Measurements from ENCODE around the gene ARHGAP44. TPM values are rescaled to one million over a fixed set of nuclear protein-coding genes. Genes with fewer than 3 reads are reported as not detected.

ARHGAP44 gene
- total RNA-seq, 1 experiment from 2014 or later: 0.40 TPM

- Histone ChIP-seq H3K9ac (ENCODE audit: low read length) (no peak overlapping the region), H3K27me3 (ENCODE audit: low read length) (peaks cover 16% of the 10 kb centered on the region), H3K4me2 (ENCODE audit: low read length) (no peak overlapping the region), H3K27ac (ENCODE audit: low read length) (no peak overlapping the region), H4K20me1 (ENCODE audit: low read length) (no peaks in the 10 kb centered on the region), H3K4me3 (ENCODE audit: low read length) (no peak overlapping the region), H3K9me3 (ENCODE audit: low read length) (no peaks in the 10 kb centered on the region), H3K36me3 (ENCODE audit: low read depth, low read length) (no peaks in the 10 kb centered on the region), H3K79me2 (ENCODE audit: low read length) (no peaks in the 10 kb centered on the region), H3K9me2 (replicated peaks; ENCODE audit: low read length) (no peaks in the 10 kb centered on the region; the same call in 1 of the 2 replicates), H3F3A (ENCODE audit: low read length, unreplicated experiment) (no peaks in the 10 kb centered on the region), H2AFZ (ENCODE audit: low read length) (no peak overlapping the region), H3K4me1 (ENCODE audit: insufficient read depth, low read length) (no peaks in the 10 kb centered on the region)
- ChIA-PET POLR2A (ENCODE audit: unreplicated experiment) (no interaction called here), CTCF (no interaction called here)
- intact Hi-C loops (cut with micrococcal nuclease): no loop called here
- BruUV-seq (replicated peaks): no TSS peak
- ATAC-seq (no peak), DNase-seq (no peak)
- TF ChIP-seq EZH2phosphoT487 (IDR thresholded peaks at IDR 0.05; ENCODE audit: borderline replicate concordance, low read length) (no peak), EZH2 (IDR thresholded peaks at IDR 0.05; ENCODE audit: low read length, unreplicated experiment) (no peak)
- TF ChIP-seq, protein P1, sequence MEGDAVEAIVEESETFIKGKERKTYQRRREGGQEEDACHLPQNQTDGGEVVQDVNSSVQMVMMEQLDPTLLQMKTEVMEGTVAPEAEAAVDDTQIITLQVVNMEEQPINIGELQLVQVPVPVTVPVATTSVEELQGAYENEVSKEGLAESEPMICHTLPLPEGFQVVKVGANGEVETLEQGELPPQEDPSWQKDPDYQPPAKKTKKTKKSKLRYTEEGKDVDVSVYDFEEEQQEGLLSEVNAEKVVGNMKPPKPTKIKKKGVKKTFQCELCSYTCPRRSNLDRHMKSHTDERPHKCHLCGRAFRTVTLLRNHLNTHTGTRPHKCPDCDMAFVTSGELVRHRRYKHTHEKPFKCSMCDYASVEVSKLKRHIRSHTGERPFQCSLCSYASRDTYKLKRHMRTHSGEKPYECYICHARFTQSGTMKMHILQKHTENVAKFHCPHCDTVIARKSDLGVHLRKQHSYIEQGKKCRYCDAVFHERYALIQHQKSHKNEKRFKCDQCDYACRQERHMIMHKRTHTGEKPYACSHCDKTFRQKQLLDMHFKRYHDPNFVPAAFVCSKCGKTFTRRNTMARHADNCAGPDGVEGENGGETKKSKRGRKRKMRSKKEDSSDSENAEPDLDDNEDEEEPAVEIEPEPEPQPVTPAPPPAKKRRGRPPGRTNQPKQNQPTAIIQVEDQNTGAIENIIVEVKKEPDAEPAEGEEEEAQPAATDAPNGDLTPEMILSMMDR (conservative IDR thresholded peaks at IDR 0.05; ENCODE audit: low read depth, low read length): no peak
Measured at GRCh38 chr17:12955521-12955920, 166.2 kb downstream of the ARHGAP44 start.

DNA sequence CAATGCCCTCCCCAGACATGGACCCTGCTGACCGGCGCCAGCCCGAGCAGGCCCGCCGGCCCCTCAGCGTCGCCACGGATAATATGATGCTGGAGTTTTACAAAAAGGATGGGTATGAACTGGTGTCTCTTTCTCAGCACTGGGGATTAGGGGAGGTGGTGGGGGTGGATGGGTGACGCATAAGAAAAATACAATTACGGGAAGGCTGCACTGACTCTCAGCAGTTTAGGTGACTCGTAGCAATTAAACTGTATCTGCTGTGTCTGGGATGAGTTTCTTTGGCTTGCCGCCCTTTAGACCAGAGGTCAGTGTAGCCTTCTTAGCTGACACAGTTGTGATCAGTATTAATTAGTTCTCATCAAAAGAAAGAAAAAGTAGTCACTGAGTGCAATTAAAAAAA is 169.5 kb downstream of the ARHGAP44 start:
- TF ChIP-seq EZH2 (IDR thresholded peaks at IDR 0.05; ENCODE audit: low read length, unreplicated experiment): no peak
- no peak for TF ChIP-seq EZH2phosphoT487 (IDR thresholded peaks at IDR 0.05; ENCODE audit: borderline replicate concordance, low read length)
- TF ChIP-seq, protein P1 (conservative IDR thresholded peaks at IDR 0.05; ENCODE audit: low read depth, low read length): no peak
- ChIA-PET CTCF (no interaction called here), POLR2A (ENCODE audit: unreplicated experiment) (no interaction called here)
- Histone ChIP-seq H3K36me3 (ENCODE audit: low read depth, low read length) (no peaks in the 10 kb centered on the region), H3K4me1 (ENCODE audit: insufficient read depth, low read length) (no peaks in the 10 kb centered on the region), H3F3A (ENCODE audit: low read length, unreplicated experiment) (no peaks in the 10 kb centered on the region), H3K9me3 (ENCODE audit: low read length) (no peaks in the 10 kb centered on the region), H3K27me3 (ENCODE audit: low read length) (peaks cover 18% of the 10 kb centered on the region), H3K27ac (ENCODE audit: low read length) (no peak overlapping the region), H3K4me3 (ENCODE audit: low read length) (no peak overlapping the region), H2AFZ (ENCODE audit: low read length) (no peak overlapping the region), H3K9ac (ENCODE audit: low read length) (no peak overlapping the region), H4K20me1 (ENCODE audit: low read length) (no peaks in the 10 kb centered on the region), H3K4me2 (ENCODE audit: low read length) (no peak overlapping the region), H3K9me2 (replicated peaks; ENCODE audit: low read length) (no peaks in the 10 kb centered on the region), H3K79me2 (ENCODE audit: low read length) (no peaks in the 10 kb centered on the region)
- intact Hi-C loops (cut with micrococcal nuclease): no loop called here
- BruUV-seq (replicated peaks): no TSS peak
- ATAC-seq (peak; percentile 22; the same call in 1 of the 2 replicates), DNase-seq (peak; percentile 33)

DNA sequence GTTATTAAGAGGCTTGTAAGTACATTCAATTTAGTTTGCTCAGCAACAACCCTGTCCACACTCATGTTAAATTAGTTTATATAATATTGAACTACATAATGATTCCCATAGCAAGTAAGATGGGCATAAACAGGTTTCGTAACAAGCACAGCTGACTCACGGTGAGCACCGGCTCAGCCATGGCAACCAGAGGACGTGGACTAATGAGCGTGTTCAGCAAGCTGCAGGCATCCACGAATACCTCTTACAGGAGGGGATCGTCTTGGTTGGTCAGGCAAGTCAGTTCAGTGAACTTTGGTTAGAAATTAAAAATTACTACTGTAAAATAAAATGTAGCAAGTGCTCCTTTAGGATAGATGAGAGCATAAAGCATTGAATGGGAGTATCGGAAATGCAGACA is 170.1 kb downstream of the ARHGAP44 start:
- Histone ChIP-seq H3K9ac (ENCODE audit: low read length) (no peak overlapping the region), H3K79me2 (ENCODE audit: low read length) (no peaks in the 10 kb centered on the region), H3K4me1 (ENCODE audit: insufficient read depth, low read length) (no peaks in the 10 kb centered on the region), H3K27me3 (ENCODE audit: low read length) (peaks cover 18% of the 10 kb centered on the region), H3K4me2 (ENCODE audit: low read length) (peak overlapping the region; percentile 40), H3K27ac (ENCODE audit: low read length) (no peak overlapping the region), H3K9me2 (replicated peaks; ENCODE audit: low read length) (no peaks in the 10 kb centered on the region), H2AFZ (ENCODE audit: low read length) (0 out of 2 replicates have a peak overlapping the region, but pooled peaks have one; percentile 24), H3K36me3 (ENCODE audit: low read depth, low read length) (no peaks in the 10 kb centered on the region), H3F3A (ENCODE audit: low read length, unreplicated experiment) (no peaks in the 10 kb centered on the region), H4K20me1 (ENCODE audit: low read length) (no peaks in the 10 kb centered on the region), H3K9me3 (ENCODE audit: low read length) (no peaks in the 10 kb centered on the region), H3K4me3 (ENCODE audit: low read length) (no peak overlapping the region)
- no TSS peak for BruUV-seq (replicated peaks)
- TF ChIP-seq, protein P1 (conservative IDR thresholded peaks at IDR 0.05; ENCODE audit: low read depth, low read length): no peak
- TF ChIP-seq EZH2 (IDR thresholded peaks at IDR 0.05; ENCODE audit: low read length, unreplicated experiment): no peak
- no peak for TF ChIP-seq EZH2phosphoT487 (IDR thresholded peaks at IDR 0.05; ENCODE audit: borderline replicate concordance, low read length)
- intact Hi-C loops (cut with micrococcal nuclease): no loop called here
- DNase-seq (peak; percentile 52), ATAC-seq (no peak)
- CTCF ChIA-PET: no interaction called here
- POLR2A ChIA-PET (ENCODE audit: unreplicated experiment): no interaction called here
